MM.1S (cell line): ENCODE results near the gene GUCA1A.

Source experiments
- DNase-seq: peaks from one replicate; pipeline ENCODE4 v3.0.0-alpha.2; 2015
- H2AFZ ChIP-seq: fragments of 300-600 bp; sonication (generic); 2 replicates; pipeline ENCODE4 v1.6.0; 2016; ENCODE audit warnings: antibody characterized with exemption, low read length
- H3F3A ChIP-seq: fragments of 300-600 bp; sonication (generic); 2 replicates; pipeline ENCODE4 v1.6.1; 2016; ENCODE audit warnings: mild to moderate bottlenecking, antibody characterized with exemption, low read length, moderate library complexity, mixed read lengths; ENCODE audit not compliant: insufficient read depth
- H3K27ac ChIP-seq: fragments of 300-600 bp; sonication (generic); 2 replicates; pipeline ENCODE4 v1.5.1; 2016; ENCODE audit warnings: mild to moderate bottlenecking, low read length
- H3K27me3 ChIP-seq: fragments of 300-600 bp; sonication (generic); replicated peaks from 2 replicates; pipeline ENCODE4 v1.6.0; 2016; ENCODE audit warnings: low read length; ENCODE audit not compliant: insufficient read depth
- H3K36me3 ChIP-seq: fragments of 300-600 bp; sonication (generic); replicated peaks from 2 replicates; pipeline ENCODE4 v1.6.1; 2016; ENCODE audit warnings: mild to moderate bottlenecking, low read length, mixed read lengths; ENCODE audit not compliant: insufficient read depth
- H3K4me1 ChIP-seq: fragments of 300-600 bp; sonication (generic); 2 replicates; pipeline ENCODE4 v1.6.1; 2016; ENCODE audit warnings: low read length, mixed read lengths
- H3K4me2 ChIP-seq: fragments of 300-600 bp; sonication (generic); 2 replicates; pipeline ENCODE4 v1.6.0; 2016; ENCODE audit warnings: low read depth, low read length
- H3K4me3 ChIP-seq: fragments of 300-600 bp; sonication (generic); 2 replicates; pipeline ENCODE4 v1.5.1; 2016; ENCODE audit warnings: low read length, mixed read lengths
- H3K79me2 ChIP-seq: fragments of 300-600 bp; sonication (generic); 2 replicates; pipeline ENCODE4 v1.6.1; 2016; ENCODE audit warnings: mixed run types, low read length, mixed read lengths
- H3K9ac ChIP-seq: fragments of 300-600 bp; sonication (generic); 2 replicates; pipeline ENCODE4 v1.6.1; 2016; ENCODE audit warnings: low read length, mixed read lengths
- H3K9me2 ChIP-seq: fragments of 300-600 bp; sonication (generic); replicated peaks from 2 replicates; pipeline ENCODE4 v1.6.1; 2016; ENCODE audit warnings: mild to moderate bottlenecking, low read length, mixed read lengths; ENCODE audit not compliant: insufficient read depth
- H3K9me3 ChIP-seq: fragments of 300-600 bp; sonication (generic); replicated peaks from 2 replicates; pipeline ENCODE4 v1.6.1; 2016; ENCODE audit warnings: mild to moderate bottlenecking, low read length, mixed read lengths; ENCODE audit not compliant: insufficient read depth
- H4K20me1 ChIP-seq: fragments of 300-600 bp; sonication (generic); 2 replicates; pipeline ENCODE4 v1.6.1; 2016; ENCODE audit warnings: mild to moderate bottlenecking, low read length, moderate library complexity, mixed read lengths; ENCODE audit not compliant: insufficient read depth
- CTCF ChIP-seq: fragments of 300-600 bp; sonication (generic); IDR thresholded peaks from 2 replicates; pipeline ENCODE4 v1.5.1; 2016; ENCODE audit warnings: antibody characterized with exemption, low read length, mixed read lengths
- EZH2 ChIP-seq: fragments of 300-600 bp; sonication (generic); optimal IDR thresholded peaks from 2 replicates; pipeline ENCODE3; 2017; ENCODE audit warnings: low read depth, mild to moderate bottlenecking, antibody characterized with exemption, low read length, mixed read lengths
- EZH2phosphoT487 ChIP-seq: fragments of 300-600 bp; sonication (generic); IDR thresholded peaks from 2 replicates; pipeline ENCODE4 v1.6.1; 2018; ENCODE audit warnings: antibody characterized with exemption, low read length

The GUCA1A gene

GRCh38 chr6:42135161-42135560 lies 38.0 kb upstream of the GUCA1A start:
- Histone ChIP-seq H3K4me2 (no peak overlapping the region), H3K79me2 (no peaks in the 10 kb centered on the region), H2AFZ (no peak overlapping the region), H3K9me3 (no peaks in the 10 kb centered on the region), H3K9me2 (no peaks in the 10 kb centered on the region), H3K36me3 (no peaks in the 10 kb centered on the region), H4K20me1 (no peaks in the 10 kb centered on the region), H3K27me3 (no peaks in the 10 kb centered on the region), H3K4me1 (no peaks in the 10 kb centered on the region), H3F3A (no peaks in the 10 kb centered on the region), H3K4me3 (no peak overlapping the region), H3K9ac (no peak overlapping the region), H3K27ac (no peak overlapping the region)
- TF ChIP-seq EZH2 = no peak
- no peak for TF ChIP-seq EZH2phosphoT487
- TF ChIP-seq CTCF = no peak
- no peak for DNase-seq

- H3K9ac ChIP-seq = no peak overlapping the region
- no peaks in the 10 kb centered on the region for H3K27me3 ChIP-seq
- no peaks in the 10 kb centered on the region for H3K9me2 ChIP-seq
- H3F3A ChIP-seq = no peaks in the 10 kb centered on the region
- H3K36me3 ChIP-seq = no peaks in the 10 kb centered on the region
- no peaks in the 10 kb centered on the region for H3K9me3 ChIP-seq
- no peak overlapping the region for H2AFZ ChIP-seq
- no peak overlapping the region for H3K27ac ChIP-seq
- no peaks in the 10 kb centered on the region for H4K20me1 ChIP-seq
- no peak overlapping the region for H3K4me2 ChIP-seq
- no peak for TF ChIP-seq CTCF
- no peak for TF ChIP-seq EZH2phosphoT487
- no peak for TF ChIP-seq EZH2
- no peaks in the 10 kb centered on the region for H3K79me2 ChIP-seq
- no peaks in the 10 kb centered on the region for H3K4me1 ChIP-seq
- no peak for DNase-seq
- no peak overlapping the region for H3K4me3 ChIP-seq
Measured at GRCh38 chr6:42135722-42136121, 37.4 kb upstream of the GUCA1A start.

- no peak overlapping the region for H3K27ac ChIP-seq
- H3K36me3 ChIP-seq = no peaks in the 10 kb centered on the region
- H3K9me2 ChIP-seq = no peaks in the 10 kb centered on the region
- H3K4me2 ChIP-seq = no peak overlapping the region
- H3K79me2 ChIP-seq = no peaks in the 10 kb centered on the region
- TF ChIP-seq EZH2phosphoT487 (no peak), CTCF (peak; percentile 26; the same call in 1 of the 2 replicates), EZH2 (no peak)
- H3K9ac ChIP-seq = no peak overlapping the region
- DNase-seq = no peak
- H3K4me3 ChIP-seq = no peak overlapping the region
- H3K9me3 ChIP-seq = no peaks in the 10 kb centered on the region
- H3K4me1 ChIP-seq = no peaks in the 10 kb centered on the region
- no peaks in the 10 kb centered on the region for H4K20me1 ChIP-seq
- no peak overlapping the region for H2AFZ ChIP-seq
- H3K27me3 ChIP-seq = peaks cover 5% of the 10 kb centered on the region
- H3F3A ChIP-seq = no peaks in the 10 kb centered on the region
Measured at GRCh38 chr6:42136508-42137193, 36.5 kb upstream of the GUCA1A start.
